ENCODE measurements around the gene CALB2.

Gene CALB2

GRCh38 chr16:71357681-71358080 is 842 bp upstream of the CALB2 start:
- in situ Hi-C loops (cut with HindIII; ENCODE audit: low sequenced_read_pairs), result no loop called here
- H3K4me3 ChIP-seq (ENCODE audit: low read depth, low read length), result no peak overlapping the region
- no peak for DNase-seq (ENCODE audit: low read depth, low spot score)
- no peak for TF ChIP-seq CTCF (IDR thresholded peaks at IDR 0.05; ENCODE audit: low read depth, low read length)

GRCh38 chr16:71359431-71359830 is 908 bp downstream of the CALB2 start:
- in situ Hi-C loops (cut with HindIII; ENCODE audit: low sequenced_read_pairs), result no loop called here
- no peak overlapping the region for H3K4me3 ChIP-seq (ENCODE audit: low read depth, low read length)
- TF ChIP-seq CTCF (IDR thresholded peaks at IDR 0.05; ENCODE audit: low read depth, low read length), result no peak
- no peak for DNase-seq (ENCODE audit: low read depth, low spot score)

GRCh38 chr16:71360378-71360777 is 1.9 kb downstream of the CALB2 start:
- peak; percentile 78 for DNase-seq (ENCODE audit: low read depth, low spot score)
- H3K4me3 ChIP-seq (ENCODE audit: low read depth, low read length), result no peak overlapping the region
- no peak for TF ChIP-seq CTCF (IDR thresholded peaks at IDR 0.05; ENCODE audit: low read depth, low read length)
- in situ Hi-C loops (cut with HindIII; ENCODE audit: low sequenced_read_pairs), result no loop called here

- in situ Hi-C loops (cut with HindIII; ENCODE audit: low sequenced_read_pairs), result no loop called here
- no peak for TF ChIP-seq CTCF (IDR thresholded peaks at IDR 0.05; ENCODE audit: low read depth, low read length)
- H3K4me3 ChIP-seq (ENCODE audit: low read depth, low read length), result no peak overlapping the region
- DNase-seq (ENCODE audit: low read depth, low spot score), result no peak
Measured at GRCh38 chr16:71364133-71364681, 5.7 kb downstream of the CALB2 start.

- no peak for DNase-seq (ENCODE audit: low read depth, low spot score)
- H3K4me3 ChIP-seq (ENCODE audit: low read depth, low read length), result no peak overlapping the region
- in situ Hi-C loops (cut with HindIII; ENCODE audit: low sequenced_read_pairs), result no loop called here
- TF ChIP-seq CTCF (IDR thresholded peaks at IDR 0.05; ENCODE audit: low read depth, low read length), result no peak
Measured at GRCh38 chr16:71365021-71365420, 6.5 kb downstream of the CALB2 start.

GRCh38 chr16:71367241-71367976 is 8.9 kb downstream of the CALB2 start:
- DNase-seq (ENCODE audit: low read depth, low spot score), result no peak
- H3K4me3 ChIP-seq (ENCODE audit: low read depth, low read length), result no peak overlapping the region
- in situ Hi-C loops (cut with HindIII; ENCODE audit: low sequenced_read_pairs), result no loop called here
- peak; percentile 58 for TF ChIP-seq CTCF (IDR thresholded peaks at IDR 0.05; ENCODE audit: low read depth, low read length)
